H1 (cell line): ENCODE results near the gene ARID4B. TPM values are rescaled to one million over a fixed set of nuclear protein-coding genes. Genes with fewer than 3 reads are reported as not detected.

Experiments
- CTCF ChIA-PET: fragments of 300-600 bp; sonication (Branson Sonifier 250); formaldehyde crosslinking; loops from one replicate; lab custom pipeline; 2021; ENCODE audit not compliant: partially characterized antibody; lab: Charles Lee
- POLR2A ChIA-PET: fragments of 300-600 bp; sonication (Branson Sonifier 250); formaldehyde crosslinking; loops from one replicate; lab custom pipeline; 2021; ENCODE audit warnings: inconsistent platforms; ENCODE audit not compliant: partially characterized antibody; lab: Charles Lee
- DNase-seq, 2 experiments: peaks; one replicate each; pipeline versions ENCODE4 v3.0.0 to v3.0.0-alpha.2; 2010 to 2022; ENCODE audit warnings: low spot score in 2 of 2, low read depth in 1 of 2, mixed read lengths in 1 of 2
- FAIRE-seq: peaks from 2 replicates; lab custom pipeline; 2011; peaks lifted over from hg19 to GRCh38; lab: Jason Lieb, UNC
- H2AFZ ChIP-seq: 2 replicates; pipeline ENCODE4 v1.8.1; 2012; ENCODE audit warnings: low read length, inconsistent platforms
- H2AK5ac ChIP-seq: 2 replicates; pipeline ENCODE4 v1.6.1; 2013; ENCODE audit warnings: low read depth, low read length
- H2BK120ac ChIP-seq: replicated peaks from 2 replicates; pipeline ENCODE3; 2013; ENCODE audit warnings: low read depth, low read length, inconsistent platforms
- H2BK12ac ChIP-seq: 2 replicates; pipeline ENCODE4 v1.6.1; 2013; ENCODE audit warnings: low read depth, low read length
- H2BK15ac ChIP-seq: 2 replicates; pipeline ENCODE4 v1.6.1; 2013; ENCODE audit warnings: low read length
- H2BK20ac ChIP-seq: 2 replicates; pipeline ENCODE4 v1.6.1; 2013; ENCODE audit warnings: low read length
- H2BK5ac ChIP-seq: 2 replicates; pipeline ENCODE4 v1.6.1; 2013; ENCODE audit warnings: low read depth, low read length
- H3K14ac ChIP-seq: 2 replicates; pipeline ENCODE4 v1.6.1; 2013; ENCODE audit warnings: inconsistent platforms; ENCODE audit not compliant: insufficient read length
- H3K18ac ChIP-seq: 2 replicates; pipeline ENCODE4 v1.6.1; 2013; ENCODE audit warnings: low read length; ENCODE audit errors: extremely low read depth
- H3K23ac ChIP-seq: 2 replicates; pipeline ENCODE4 v1.6.1; 2013; ENCODE audit warnings: inconsistent platforms; ENCODE audit not compliant: insufficient read length
- H3K23me2 ChIP-seq: 2 replicates; pipeline ENCODE4 v1.6.1; 2013; ENCODE audit warnings: low read depth, low read length
- H3K27ac ChIP-seq: 2 replicates; pipeline ENCODE4 v1.6.1; 2011; ENCODE audit warnings: low read depth, low read length, inconsistent platforms
- H3K27me3 ChIP-seq, 4 experiments: replicated peaks in 1 of 4; 1 replicate in 1 of 4; 2 replicates in 3 of 4; pipeline versions ENCODE4 v1.6.1 to v1.8.1; 2011 to 2013; ENCODE audit warnings: low read length in 3 of 4, mild to moderate bottlenecking in 3 of 4, inconsistent platforms in 2 of 4, mixed read lengths in 2 of 4, moderate library complexity in 1 of 4; ENCODE audit not compliant: control insufficient read depth in 3 of 4, insufficient read depth in 3 of 4; ENCODE audit errors: extremely low read depth in 1 of 4
- H3K36me3 ChIP-seq, 4 experiments: 2 replicates each; pipeline versions ENCODE4 v1.6.1 to v1.8.1; 2011 to 2013; ENCODE audit warnings: mild to moderate bottlenecking in 4 of 4, low read length in 3 of 4, moderate library complexity in 2 of 4, control low read depth in 1 of 4, inconsistent platforms in 1 of 4; ENCODE audit not compliant: insufficient read depth in 4 of 4, control insufficient read depth in 2 of 4
- H3K4ac ChIP-seq: replicated peaks from 2 replicates; pipeline ENCODE3; 2013; ENCODE audit warnings: low read length, low read depth, mixed read lengths, inconsistent platforms; ENCODE audit not compliant: insufficient read length
- H3K4me1 ChIP-seq, 4 experiments: replicated peaks in 1 of 4; 1 replicate in 1 of 4; 2 replicates in 3 of 4; pipeline versions ENCODE4 v1.6.1 to v1.8.1; 2011 to 2013; ENCODE audit warnings: low read length in 3 of 4, inconsistent platforms in 2 of 4, mixed read lengths in 1 of 4; ENCODE audit not compliant: insufficient read depth in 4 of 4, control insufficient read depth in 3 of 4
- H3K4me2 ChIP-seq, 2 experiments: 2 replicates each; pipeline versions ENCODE4 v1.6.1 to v1.8.1; 2011 to 2013; ENCODE audit warnings: low read depth in 2 of 2, low read length in 2 of 2, control low read depth in 1 of 2, inconsistent platforms in 1 of 2, mild to moderate bottlenecking in 1 of 2; ENCODE audit not compliant: insufficient read depth in 1 of 2
- H3K4me3 ChIP-seq, 4 experiments: fragments of 200-600, 300-600 bp in 1 of 4; sonication (generic), shearing (Covaris generic), sonication (Bioruptor Twin) in 1 of 4; 2 replicates each; pipeline versions ENCODE4 v1.5.1 to v1.8.1; 2011 to 2016; ENCODE audit warnings: low read length in 4 of 4, low read depth in 3 of 4, control low read depth in 2 of 4, inconsistent platforms in 2 of 4, mild to moderate bottlenecking in 2 of 4, mixed read lengths in 1 of 4, moderate library complexity in 1 of 4; ENCODE audit not compliant: insufficient read depth in 2 of 4; ENCODE audit errors: extremely low read depth in 1 of 4
- H3K56ac ChIP-seq: replicated peaks from 2 replicates; pipeline ENCODE3; 2013; ENCODE audit warnings: low read depth, mild to moderate bottlenecking, mixed read lengths, low read length, inconsistent platforms; ENCODE audit not compliant: insufficient read length
- H3K79me1 ChIP-seq: 2 replicates; pipeline ENCODE4 v1.6.1; 2013; ENCODE audit warnings: low read depth, low read length, control low read depth
- H3K79me2 ChIP-seq, 2 experiments: 2 replicates each; pipeline versions ENCODE4 v1.6.1 to v1.8.1; 2012 to 2013; ENCODE audit warnings: low read length in 2 of 2, mild to moderate bottlenecking in 2 of 2, inconsistent platforms in 1 of 2; ENCODE audit not compliant: insufficient read depth in 2 of 2, control insufficient read depth in 1 of 2
- H3K9ac ChIP-seq, 4 experiments: replicated peaks in 1 of 4; 1 replicate in 1 of 4; 2 replicates in 3 of 4; pipeline versions ENCODE4 v1.6.1 to v1.8.1; 2011 to 2013; ENCODE audit warnings: low read depth in 3 of 4, low read length in 3 of 4, control low read depth in 2 of 4, mild to moderate bottlenecking in 2 of 4, moderate library complexity in 2 of 4, inconsistent platforms in 1 of 4; ENCODE audit errors: extremely low read depth in 1 of 4
- H3K9me3 ChIP-seq, 2 experiments: 2 replicates each; pipeline versions ENCODE4 v1.6.1 to v1.8.1; 2012 to 2013; ENCODE audit warnings: mild to moderate bottlenecking in 2 of 2, moderate library complexity in 2 of 2, control low read depth in 1 of 2, inconsistent platforms in 1 of 2, low read depth in 1 of 2, low read length in 1 of 2, mixed read lengths in 1 of 2; ENCODE audit not compliant: insufficient read depth in 2 of 2
- H4K20me1 ChIP-seq, 2 experiments: replicated peaks in 1 of 2; 2 replicates each; pipeline versions ENCODE3 to v1.8.1; 2011 to 2013; ENCODE audit warnings: inconsistent platforms in 2 of 2, low read length in 2 of 2, mild to moderate bottlenecking in 1 of 2; ENCODE audit not compliant: insufficient read depth in 2 of 2, control insufficient read depth in 1 of 2
- H4K5ac ChIP-seq: 2 replicates; pipeline ENCODE4 v1.6.1; 2013; ENCODE audit warnings: low read length, low read depth, mixed read lengths, inconsistent platforms; ENCODE audit not compliant: insufficient read length
- H4K8ac ChIP-seq: 2 replicates; pipeline ENCODE4 v1.8.0; 2013; ENCODE audit warnings: mild to moderate bottlenecking, moderate library complexity, low read length, inconsistent platforms; ENCODE audit not compliant: insufficient read depth; ENCODE audit errors: extremely low read depth
- H4K91ac ChIP-seq: replicated peaks from 2 replicates; pipeline ENCODE3; 2013; ENCODE audit warnings: low read length, mixed read lengths, inconsistent platforms; ENCODE audit not compliant: insufficient read length
- BCL11A ChIP-seq, 2 experiments: IDR thresholded peaks; one replicate each; pipeline ENCODE4 v1.6.1; 2011; ENCODE audit warnings: low read depth in 2 of 2, low read length in 2 of 2, mild to moderate bottlenecking in 2 of 2
- CBX5 ChIP-seq: fragments of 300-800, 300-1000 bp; sonication (generic); IDR thresholded peaks from 2 replicates; pipeline ENCODE4 v1.7.1; 2016; ENCODE audit warnings: antibody characterized with exemption, low read length, low read depth
- CBX8 ChIP-seq: fragments of 300-800, 300-1000 bp; sonication (generic); IDR thresholded peaks from 2 replicates; pipeline ENCODE4 v1.7.1; 2016; ENCODE audit warnings: low read depth, low read length, borderline replicate concordance
- CHD1 ChIP-seq: IDR thresholded peaks from 2 replicates; pipeline ENCODE4 v1.6.1; 2012; ENCODE audit warnings: low read depth, low read length, improper control_type of control experiment
- CTBP2 ChIP-seq: IDR thresholded peaks from 2 replicates; pipeline ENCODE4 v1.7.0; 2011; ENCODE audit warnings: borderline replicate concordance, mild to moderate bottlenecking, moderate library complexity, mixed read lengths, low read length; ENCODE audit not compliant: insufficient read depth, insufficient read length
- HDAC2 ChIP-seq, 2 experiments: fragments of 300-600 bp in 1 of 2; sonication (generic) in 1 of 2; IDR thresholded peaks; 2 replicates each; pipeline ENCODE4 v1.6.1; 2011 to 2012; ENCODE audit warnings: low read depth in 2 of 2, low read length in 2 of 2, mild to moderate bottlenecking in 2 of 2, moderate library complexity in 2 of 2, borderline replicate concordance in 1 of 2, inconsistent platforms in 1 of 2
- JUN ChIP-seq: IDR thresholded peaks from 2 replicates; pipeline ENCODE4 v1.6.1; 2011; ENCODE audit warnings: low read depth, mild to moderate bottlenecking, improper control_type of control experiment, low read length
- RXRA ChIP-seq: IDR thresholded peaks from 2 replicates; pipeline ENCODE4 v1.6.1; 2011; ENCODE audit warnings: low read depth, mild to moderate bottlenecking, low read length, moderate library complexity; ENCODE audit not compliant: insufficient read depth
- SAP30 ChIP-seq: fragments of 300-600 bp; sonication (generic); IDR thresholded peaks from 2 replicates; pipeline ENCODE4 v1.7.1; 2012; ENCODE audit warnings: low read length, moderate library complexity, mild to moderate bottlenecking, inconsistent platforms; ENCODE audit not compliant: insufficient read depth, insufficient replicate concordance
- SP1 ChIP-seq: IDR thresholded peaks from 2 replicates; pipeline ENCODE4 v1.6.1; 2011; ENCODE audit warnings: low read depth, low read length
- SP4 ChIP-seq: IDR thresholded peaks from 2 replicates; pipeline ENCODE4 v1.6.1; 2012; ENCODE audit warnings: low read length, inconsistent platforms
- TAF1 ChIP-seq: IDR thresholded peaks from 2 replicates; pipeline ENCODE4 v1.6.1; 2011; ENCODE audit warnings: mild to moderate bottlenecking, low read depth, low read length
- TAF7 ChIP-seq: optimal IDR thresholded peaks from 2 replicates; pipeline ENCODE3; 2011; ENCODE audit warnings: low read depth, mild to moderate bottlenecking, inconsistent platforms, low read length, moderate library complexity, borderline replicate concordance
- YY1 ChIP-seq: IDR thresholded peaks from 2 replicates; pipeline ENCODE4 v1.6.1; 2011; ENCODE audit warnings: low read depth, mild to moderate bottlenecking, low read length
- WGBS, 2 experiments: shearing (Covaris generic) in 1 of 2; methylation state at CpG; one replicate each; pipeline versions ENCODE4 v1.1.6 to v1.1.7; 2013 to 2015; ENCODE audit warnings: low lambda C conversion rate in 2 of 2, mixed read lengths in 2 of 2, inconsistent platforms in 1 of 2, low coverage in 1 of 2, missing lambda C conversion rate in 1 of 2; ENCODE audit not compliant: insufficient replicate concordance in 2 of 2, insufficient coverage in 1 of 2, insufficient read length in 1 of 2; ENCODE audit errors: extremely low coverage in 1 of 2, missing lambda C conversion rate in 1 of 2; 5-methylcytosine and 5-hydroxymethylcytosine counted together
- polyA plus RNA-seq, 7 experiments: library from polyadenylated mRNA; depleted of rRNA in 3 of 7; stranded (reverse) in 5 of 7; unstranded in 2 of 7; fragments of >200 nt in 5 of 7; fragments of 200-250 nt in 2 of 7; gene quantifications; 1 replicate in 5 of 7; 2 replicates in 1 of 7; 4 replicates in 1 of 7; pipeline versions ENCODE4 v1.2.1 to v1.2.3, GENCODE V29; 2011 to 2013; ENCODE audit warnings: missing spikeins in 2 of 7, mixed read lengths in 2 of 7
- total RNA-seq: library from RNA; stranded (reverse); fragmentation: NEBNext Ultra II Directional; extraction: Animal tissue kit (Norgen Biotek cat#: 25700); gene quantifications from 2 replicates; pipeline ENCODE4 v1.2.1, GENCODE V29; 2021

The ARID4B gene
- total and polyA plus RNA-seq, 2 of the 8 experiments (the other 6 are each of a cell fraction or from before 2014, with no cell fraction given) = 5.1 to 28.8 TPM

DNA sequence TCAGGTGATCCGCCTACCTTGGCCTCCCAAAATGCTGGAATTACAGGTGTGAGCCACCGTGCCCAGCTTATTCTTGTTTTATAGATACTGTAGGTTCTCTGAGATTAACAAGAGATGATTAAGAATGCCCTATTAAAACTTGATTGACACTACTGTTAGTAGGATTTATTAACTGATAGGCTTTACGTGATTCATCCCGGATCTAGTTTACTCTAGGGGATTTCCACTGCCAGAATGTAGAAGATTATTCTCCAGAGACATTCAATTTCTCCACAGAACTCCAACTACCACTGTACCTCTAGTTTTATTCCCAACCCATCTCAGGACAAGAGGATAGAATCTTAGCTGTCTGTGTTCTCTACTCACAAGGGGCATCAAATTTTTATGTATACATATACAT lies 140.7 kb downstream of the ARID4B start:
- Histone ChIP-seq H3K27me3 (no peaks in the 10 kb centered on the region), H4K20me1 (no peaks in the 10 kb centered on the region), H2BK5ac (no peak overlapping the region), H3K18ac (no peak overlapping the region), H3K9me3 (no peaks in the 10 kb centered on the region), H2BK12ac (no peak overlapping the region), H3K4me1 (peaks cover 0 to 2% (median 0%) of the 10 kb centered on the region in 4 experiments; a peak in 1 of 7 replicates), H2AK5ac (no peak overlapping the region), H3K4me2 (no peak overlapping the region), H2AFZ (no peak overlapping the region), H3K36me3 (peaks cover 2 to 18% (median 10%) of the 10 kb centered on the region in 4 experiments; a peak in 5 of 8 replicates), H3K23me2 (no peaks in the 10 kb centered on the region), H2BK20ac (no peak overlapping the region), H4K91ac (no peak overlapping the region), H3K4ac (no peak overlapping the region), H4K8ac (no peak overlapping the region), H2BK120ac (no peak overlapping the region), H3K79me1 (no peaks in the 10 kb centered on the region), H3K4me3 (no peak overlapping the region), H4K5ac (no peak overlapping the region), H3K27ac (no peak overlapping the region), H3K56ac (no peak overlapping the region), H3K9ac (no peak overlapping the region), H3K14ac (no peak overlapping the region), H3K23ac (no peak overlapping the region), H3K79me2 (no peaks in the 10 kb centered on the region; a peak in 1 of 4 replicates), H2BK15ac (no peak overlapping the region)
- ChIA-PET POLR2A (no interaction called here), CTCF (interaction anchor here (0.6 kb wide), 2 partner anchors 43 to 743 kb away, joined by 3 read pairs; no protein-coding TSS in a partner anchor)
- FAIRE-seq (no peak), DNase-seq (no peak)
- WGBS, 2 experiments = 93% methylated on average over 4 of the region's 4 CpGs; no CpG with 5 or more reads in 1 of the 2 experiments
- TF ChIP-seq BCL11A (IDR thresholded peaks at IDR 0.05; ENCODE audit: low read depth in 2 of 2, low read length in 2 of 2) (no peak), TAF7 (no peak), CTBP2 (no peak), JUN (no peak), CHD1 (no peak), TAF1 (no peak), SAP30 (no peak), HDAC2 (IDR thresholded peaks at IDR 0.05; ENCODE audit: borderline replicate concordance in 1 of 2, low read depth in 2 of 2, low read length in 2 of 2) (no peak), CBX8 (no peak), YY1 (no peak), CBX5 (no peak), SP1 (no peak), SP4 (no peak), RXRA (no peak)
